ENCODE results near the gene PIGZ. TPM values are rescaled to one million over a fixed set of nuclear protein-coding genes. Genes with fewer than 3 reads are reported as not detected.

PIGZ gene
- total and polyA plus RNA-seq, 3 experiments from 2014 or later = 0.31 to 0.49 TPM; not detected in 1

- H3K27ac ChIP-seq (ENCODE audit: low read depth, low read length) = peak overlapping the region; percentile 51
- Mint-ChIP-seq H3K4me3 (peak overlapping the region; percentile 68 to 89 (median 83)), H3K27me3 (peaks cover 1 to 4% of the 10 kb centered on the region in 2 donors), H3K4me1 (peaks cover 5 to 17% (median 8%) of the 10 kb centered on the region in 3 donors), H3K27ac (peak overlapping the region in 3 of 8 donors; percentile 43 to 88 (median 45)), H3K36me3 (no peaks in the 10 kb centered on the region), H3K9me3 (peaks cover 0 to 1% (median 0%) of the 10 kb centered on the region in 5 donors)
- H3K27me3 ChIP-seq (ENCODE audit: insufficient read depth, low read length, poor library complexity, severe bottlenecking) = no peaks in the 10 kb centered on the region
- H3K9me3 ChIP-seq (ENCODE audit: low read length) = no peaks in the 10 kb centered on the region
- H3K4me1 ChIP-seq (ENCODE audit: insufficient read depth, low read length) = no peaks in the 10 kb centered on the region
- ChIA-PET CTCF (interaction anchor here (0.6 to 2.9 kb wide), 5 partner anchors 17 to 435 kb away, joined by 3 to 31 read pairs (median 3); partner anchors contain the start of gene NCBP2), POLR2A (interaction anchor here (0.6 to 2.0 kb wide), 3 partner anchors 28 to 441 kb away, joined by 3 to 9 read pairs (median 3); partner anchors contain the start of gene NCBP2)
- peak; percentile 53 to 71 (median 63) for DNase-seq
- H3K36me3 ChIP-seq (ENCODE audit: insufficient read depth, low read length) = no peaks in the 10 kb centered on the region
- H3K4me3 ChIP-seq (ENCODE audit: low read length) = peak overlapping the region; percentile 28
These were observed 1.3 kb upstream of the PIGZ start for GRCh38 chr3:196969660-196970546.

DNA sequence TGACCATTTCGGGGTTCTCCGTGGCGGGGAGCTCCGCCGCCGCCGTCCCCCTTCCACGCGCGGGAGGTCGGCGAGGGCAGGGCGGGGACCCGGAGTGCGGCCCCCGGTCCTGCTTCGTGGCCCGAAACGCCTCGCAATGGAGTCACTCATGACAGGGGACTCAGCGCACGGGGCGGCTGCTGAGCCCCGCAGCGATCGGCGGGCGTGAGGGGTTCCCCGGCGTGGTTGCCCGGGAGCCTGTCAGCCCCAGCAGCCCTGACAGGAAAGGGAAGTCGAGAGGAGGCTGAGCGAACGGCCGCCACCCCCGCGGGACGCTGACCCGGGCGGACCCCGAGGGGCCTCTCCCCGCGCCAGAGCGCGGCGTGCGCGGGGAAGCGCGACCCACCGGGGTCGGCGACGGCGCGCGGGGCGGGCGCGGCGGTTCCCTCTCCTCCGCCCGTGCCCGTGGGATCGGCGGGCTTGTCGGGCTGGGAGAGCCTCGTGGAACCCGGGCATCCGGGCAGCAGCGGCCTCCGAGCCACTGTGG, 564 bp upstream of the PIGZ start:
- Mint-ChIP-seq H3K4me1 (peaks cover 5 to 17% (median 8%) of the 10 kb centered on the region in 3 donors), H3K9me3 (peaks cover 0 to 1% (median 0%) of the 10 kb centered on the region in 5 donors), H3K27me3 (peaks cover 1 to 4% of the 10 kb centered on the region in 2 donors), H3K4me3 (peak overlapping the region; percentile 73 to 92 (median 80)), H3K36me3 (no peaks in the 10 kb centered on the region), H3K27ac (no peak overlapping the region)
- peak overlapping the region; percentile 28 for H3K4me3 ChIP-seq (ENCODE audit: low read length)
- CTCF ChIA-PET = interaction anchor here (0.6 to 2.9 kb wide), 6 partner anchors 10 to 434 kb away, joined by 3 to 31 read pairs (median 3); partner anchors contain the start of gene NCBP2
- H3K9me3 ChIP-seq (ENCODE audit: low read length) = no peaks in the 10 kb centered on the region
- POLR2A ChIA-PET = interaction anchor here (0.6 to 2.0 kb wide), 3 partner anchors 27 to 441 kb away, joined by 3 to 9 read pairs (median 3); partner anchors contain the start of gene NCBP2
- H3K27ac ChIP-seq (ENCODE audit: low read depth, low read length) = peak overlapping the region; percentile 51
- no peaks in the 10 kb centered on the region for H3K4me1 ChIP-seq (ENCODE audit: insufficient read depth, low read length)
- H3K27me3 ChIP-seq (ENCODE audit: insufficient read depth, low read length, poor library complexity, severe bottlenecking) = no peaks in the 10 kb centered on the region
- no peaks in the 10 kb centered on the region for H3K36me3 ChIP-seq (ENCODE audit: insufficient read depth, low read length)
- peak in 4 of 5 donors; percentile 19 to 42 (median 22) for DNase-seq

- DNase-seq = no peak
- Mint-ChIP-seq H3K4me3 (peak overlapping the region; percentile 71 to 90 (median 78)), H3K9me3 (peaks cover 0 to 1% (median 0%) of the 10 kb centered on the region in 5 donors), H3K4me1 (peaks cover 5 to 17% (median 8%) of the 10 kb centered on the region in 3 donors), H3K27me3 (peaks cover 3 to 4% of the 10 kb centered on the region in 2 donors), H3K36me3 (no peaks in the 10 kb centered on the region), H3K27ac (peak overlapping the region in 2 of 8 donors; percentile 5 to 52)
- POLR2A ChIA-PET = no interaction called here
- Histone ChIP-seq H3K27ac (ENCODE audit: low read depth, low read length) (no peak overlapping the region), H3K9me3 (ENCODE audit: low read length) (no peaks in the 10 kb centered on the region), H3K4me3 (ENCODE audit: low read length) (peak overlapping the region; percentile 49), H3K4me1 (ENCODE audit: insufficient read depth, low read length) (no peaks in the 10 kb centered on the region), H3K36me3 (ENCODE audit: insufficient read depth, low read length) (no peaks in the 10 kb centered on the region), H3K27me3 (ENCODE audit: insufficient read depth, low read length, poor library complexity, severe bottlenecking) (no peaks in the 10 kb centered on the region)
- CTCF ChIA-PET = interaction anchor here (1.1 kb wide), 1 partner anchor 130 kb away, joined by 3 read pairs; no protein-coding TSS in a partner anchor
These were observed 1.0 kb downstream of the PIGZ start for GRCh38 chr3:196967412-196968232.

GRCh38 chr3:196966526-196967401, 1.9 kb downstream of the PIGZ start:
- Histone ChIP-seq H3K4me1 (ENCODE audit: insufficient read depth, low read length) (no peaks in the 10 kb centered on the region), H3K36me3 (ENCODE audit: insufficient read depth, low read length) (no peaks in the 10 kb centered on the region), H3K4me3 (ENCODE audit: low read length) (no peak overlapping the region), H3K27ac (ENCODE audit: low read depth, low read length) (no peak overlapping the region), H3K27me3 (ENCODE audit: insufficient read depth, low read length, poor library complexity, severe bottlenecking) (no peaks in the 10 kb centered on the region), H3K9me3 (ENCODE audit: low read length) (no peaks in the 10 kb centered on the region)
- ChIA-PET POLR2A (no interaction called here), CTCF (no interaction called here)
- peaks cover 5 to 17% (median 8%) of the 10 kb centered on the region in 3 donors for H3K4me1 Mint-ChIP-seq
- no peak overlapping the region for H3K27ac Mint-ChIP-seq
- peaks cover 3 to 4% of the 10 kb centered on the region in 2 donors for H3K27me3 Mint-ChIP-seq
- no peak for DNase-seq
- H3K9me3 Mint-ChIP-seq = no peaks in the 10 kb centered on the region
- H3K4me3 Mint-ChIP-seq = peak overlapping the region in 6 of 7 donors; percentile 29 to 80 (median 56)
- H3K36me3 Mint-ChIP-seq = no peaks in the 10 kb centered on the region

DNA sequence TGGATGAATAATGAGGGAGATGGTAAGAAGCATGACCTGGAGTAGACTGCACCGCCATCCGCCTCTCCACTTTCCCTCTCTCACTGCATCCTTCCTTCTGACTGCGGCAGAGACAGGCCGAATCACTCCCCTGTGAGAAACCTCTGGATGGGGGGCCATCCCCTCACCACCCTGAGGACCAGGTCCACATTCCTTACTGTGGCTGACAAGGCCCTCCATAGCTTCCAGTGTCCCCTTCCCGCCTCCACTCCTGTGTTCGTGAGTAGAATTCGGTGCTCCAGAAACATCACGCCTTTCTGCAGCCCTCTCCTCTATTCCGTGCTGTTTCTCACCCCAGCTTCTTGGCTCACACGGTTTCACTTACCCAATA, 2.8 kb downstream of the PIGZ start:
- no peak overlapping the region for H3K27ac Mint-ChIP-seq
- Histone ChIP-seq H3K9me3 (ENCODE audit: low read length) (no peaks in the 10 kb centered on the region), H3K27me3 (ENCODE audit: insufficient read depth, low read length, poor library complexity, severe bottlenecking) (no peaks in the 10 kb centered on the region), H3K4me3 (ENCODE audit: low read length) (no peak overlapping the region), H3K27ac (ENCODE audit: low read depth, low read length) (no peak overlapping the region), H3K4me1 (ENCODE audit: insufficient read depth, low read length) (no peaks in the 10 kb centered on the region), H3K36me3 (ENCODE audit: insufficient read depth, low read length) (no peaks in the 10 kb centered on the region)
- CTCF ChIA-PET = no interaction called here
- no peak for DNase-seq
- peaks cover 2 to 4% of the 10 kb centered on the region in 2 donors for H3K27me3 Mint-ChIP-seq
- no peaks in the 10 kb centered on the region for H3K36me3 Mint-ChIP-seq
- H3K9me3 Mint-ChIP-seq = no peaks in the 10 kb centered on the region
- H3K4me3 Mint-ChIP-seq = no peak overlapping the region
- POLR2A ChIA-PET = no interaction called here
- peaks cover 5 to 17% (median 8%) of the 10 kb centered on the region in 3 donors for H3K4me1 Mint-ChIP-seq

DNA sequence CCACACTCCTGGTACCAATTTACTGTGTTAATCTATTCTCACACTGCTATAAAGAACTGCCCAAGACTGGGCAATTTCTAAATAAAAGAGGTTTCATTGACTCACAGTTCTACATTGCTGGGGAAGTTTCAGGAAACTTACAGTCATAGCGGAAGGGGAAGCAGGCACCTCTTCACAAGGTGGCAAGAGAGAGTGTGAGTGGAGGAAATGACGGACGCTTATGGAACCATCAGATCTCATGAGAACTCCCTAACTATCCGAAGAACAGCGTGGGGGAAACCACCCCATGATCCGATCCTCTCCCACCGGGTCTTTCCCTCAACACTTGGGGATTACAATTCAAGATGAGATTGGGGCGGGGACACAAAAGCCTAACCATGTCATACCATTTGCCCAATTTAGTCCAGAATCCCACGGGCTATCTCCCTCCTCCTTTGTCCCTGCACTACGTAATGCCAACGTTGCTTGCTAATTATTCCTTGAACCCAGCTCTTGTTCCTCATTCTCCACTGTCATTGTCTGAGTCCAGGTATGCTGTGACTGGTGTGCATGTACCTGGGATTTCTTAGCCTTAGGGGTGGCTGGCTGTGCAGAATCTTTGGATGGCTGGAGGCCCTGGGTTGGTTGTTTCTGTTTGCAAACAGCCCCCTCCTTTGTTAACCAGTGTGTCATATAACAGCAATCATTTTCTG, 3.4 kb downstream of the PIGZ start:
- DNase-seq = no peak
- Histone ChIP-seq H3K27ac (ENCODE audit: low read depth, low read length) (no peak overlapping the region), H3K9me3 (ENCODE audit: low read length) (no peaks in the 10 kb centered on the region), H3K27me3 (ENCODE audit: insufficient read depth, low read length, poor library complexity, severe bottlenecking) (no peaks in the 10 kb centered on the region), H3K4me1 (ENCODE audit: insufficient read depth, low read length) (no peaks in the 10 kb centered on the region), H3K4me3 (ENCODE audit: low read length) (no peak overlapping the region), H3K36me3 (ENCODE audit: insufficient read depth, low read length) (no peaks in the 10 kb centered on the region)
- H3K27ac Mint-ChIP-seq = no peak overlapping the region
- ChIA-PET POLR2A (no interaction called here), CTCF (no interaction called here)
- peak overlapping the region in 1 of 7 donors; percentile 70 for H3K4me3 Mint-ChIP-seq
- peaks cover 3 to 13% (median 4%) of the 10 kb centered on the region in 3 donors for H3K4me1 Mint-ChIP-seq
- H3K36me3 Mint-ChIP-seq = no peaks in the 10 kb centered on the region
- no peaks in the 10 kb centered on the region for H3K9me3 Mint-ChIP-seq
- H3K27me3 Mint-ChIP-seq = peaks cover 2 to 4% of the 10 kb centered on the region in 2 donors

- peaks cover 0 to 9% (median 4%) of the 10 kb centered on the region in 3 donors for H3K4me1 Mint-ChIP-seq
- ChIA-PET CTCF (no interaction called here), POLR2A (no interaction called here)
- H3K4me3 ChIP-seq (ENCODE audit: low read length) = no peak overlapping the region
- no peak overlapping the region for H3K27ac ChIP-seq (ENCODE audit: low read depth, low read length)
- peaks cover 4 to 8% of the 10 kb centered on the region in 2 donors for H3K27me3 Mint-ChIP-seq
- H3K36me3 ChIP-seq (ENCODE audit: insufficient read depth, low read length) = no peaks in the 10 kb centered on the region
- H3K27ac Mint-ChIP-seq = no peak overlapping the region
- no peaks in the 10 kb centered on the region for H3K4me1 ChIP-seq (ENCODE audit: insufficient read depth, low read length)
- no peaks in the 10 kb centered on the region for H3K36me3 Mint-ChIP-seq
- no peaks in the 10 kb centered on the region for H3K27me3 ChIP-seq (ENCODE audit: insufficient read depth, low read length, poor library complexity, severe bottlenecking)
- H3K9me3 Mint-ChIP-seq = no peaks in the 10 kb centered on the region
- H3K4me3 Mint-ChIP-seq = no peak overlapping the region
- no peak for DNase-seq
- H3K9me3 ChIP-seq (ENCODE audit: low read length) = no peaks in the 10 kb centered on the region
These were observed 5.0 kb downstream of the PIGZ start for GRCh38 chr3:196963631-196963953.

Data from CD8-positive, alpha-beta memory T cell (primary cell).